HG02678 (cell line): ENCODE measurements around the gene CPZ.

Experiments used
- ATAC-seq: cut with Tn5 transposase; IDR thresholded peaks from one replicate; pipeline ENCODE4 v1.9.1; 2021; ENCODE audit warnings: mild to moderate bottlenecking, moderate library complexity; ENCODE audit not compliant: unreplicated experiment

CPZ gene

DNA sequence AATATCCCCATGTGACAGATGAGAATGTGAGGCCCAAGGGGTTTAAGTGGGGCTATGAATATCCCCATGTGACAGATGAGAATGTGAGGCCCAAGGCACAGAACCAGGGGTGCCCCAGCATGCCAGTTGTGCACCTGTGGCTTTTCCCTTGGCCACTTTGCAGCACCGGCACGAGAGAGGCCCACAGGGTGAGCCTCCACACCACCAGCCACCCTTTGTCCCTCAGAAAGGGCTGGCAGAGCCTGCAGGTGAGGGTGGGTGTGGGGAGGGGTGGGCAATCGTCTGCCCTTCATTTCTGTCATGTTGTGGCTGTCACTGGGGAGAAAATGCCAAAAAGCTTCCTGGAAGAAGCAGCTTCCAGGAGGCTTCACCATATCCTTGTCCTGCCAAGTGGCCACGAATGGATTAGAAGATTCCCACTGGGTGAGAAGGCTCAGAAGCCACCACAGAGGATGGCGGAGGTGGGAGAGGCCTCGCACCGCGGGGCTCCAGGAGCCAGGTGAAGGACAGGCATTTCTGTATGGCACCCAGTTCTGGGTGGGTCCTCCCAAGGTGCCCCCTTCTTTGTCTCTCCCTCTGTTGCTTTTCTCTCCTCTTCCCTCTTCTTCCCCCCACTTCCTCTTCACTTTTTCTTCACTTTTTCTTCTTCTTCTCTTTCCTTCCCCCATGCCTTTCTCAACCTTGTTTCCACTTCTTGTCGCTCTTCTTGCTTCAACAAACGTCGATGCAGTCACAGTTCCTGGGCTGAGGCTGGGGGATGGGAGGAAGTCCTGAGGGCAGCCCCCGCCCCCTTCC lies 12.8 kb upstream of the CPZ start:
- ATAC-seq = no peak

DNA sequence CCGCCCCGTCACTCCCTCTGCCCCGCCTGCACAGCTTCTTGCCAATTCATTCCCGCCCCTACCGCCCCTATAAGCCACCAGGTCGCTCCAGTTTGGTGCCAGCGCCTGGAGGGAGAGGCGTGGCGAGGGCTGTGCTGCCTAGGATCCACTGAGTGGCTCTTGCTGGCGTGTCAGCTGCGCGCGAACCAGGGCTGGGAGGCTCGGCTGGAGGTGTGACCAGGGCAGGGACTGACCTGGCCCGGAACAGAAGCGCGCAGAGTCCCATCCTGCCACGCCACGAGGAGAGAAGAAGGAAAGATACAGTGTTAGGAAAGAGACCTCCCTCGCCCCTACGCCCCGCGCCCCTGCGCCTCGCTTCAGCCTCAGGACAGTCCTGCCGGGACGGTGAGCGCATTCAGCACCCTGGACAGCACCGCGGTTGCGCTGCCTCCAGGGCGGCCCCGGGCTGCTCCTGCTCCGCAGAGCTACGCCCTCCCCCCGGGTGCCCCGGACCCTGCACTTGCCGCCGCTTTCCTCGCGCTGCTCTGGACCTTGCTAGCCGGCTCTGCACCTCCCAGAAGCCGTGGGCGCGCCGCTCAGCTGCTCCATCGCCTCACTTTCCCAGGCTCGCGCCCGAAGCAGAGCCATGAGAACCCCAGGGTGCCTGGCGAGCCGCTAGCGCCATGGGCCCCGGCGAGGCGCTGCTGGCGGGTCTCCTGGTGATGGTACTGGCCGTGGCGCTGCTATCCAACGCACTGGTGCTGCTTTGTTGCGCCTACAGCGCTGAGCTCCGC lies 12.1 kb upstream of the CPZ start, which contains the start of gene GPR78:
Gene GPR78, plus strand, starts transcription at position 72 of the 773 bp plus-strand sequence. Its CDS starts 591 bp downstream, at position 663.
- no peak for ATAC-seq

DNA sequence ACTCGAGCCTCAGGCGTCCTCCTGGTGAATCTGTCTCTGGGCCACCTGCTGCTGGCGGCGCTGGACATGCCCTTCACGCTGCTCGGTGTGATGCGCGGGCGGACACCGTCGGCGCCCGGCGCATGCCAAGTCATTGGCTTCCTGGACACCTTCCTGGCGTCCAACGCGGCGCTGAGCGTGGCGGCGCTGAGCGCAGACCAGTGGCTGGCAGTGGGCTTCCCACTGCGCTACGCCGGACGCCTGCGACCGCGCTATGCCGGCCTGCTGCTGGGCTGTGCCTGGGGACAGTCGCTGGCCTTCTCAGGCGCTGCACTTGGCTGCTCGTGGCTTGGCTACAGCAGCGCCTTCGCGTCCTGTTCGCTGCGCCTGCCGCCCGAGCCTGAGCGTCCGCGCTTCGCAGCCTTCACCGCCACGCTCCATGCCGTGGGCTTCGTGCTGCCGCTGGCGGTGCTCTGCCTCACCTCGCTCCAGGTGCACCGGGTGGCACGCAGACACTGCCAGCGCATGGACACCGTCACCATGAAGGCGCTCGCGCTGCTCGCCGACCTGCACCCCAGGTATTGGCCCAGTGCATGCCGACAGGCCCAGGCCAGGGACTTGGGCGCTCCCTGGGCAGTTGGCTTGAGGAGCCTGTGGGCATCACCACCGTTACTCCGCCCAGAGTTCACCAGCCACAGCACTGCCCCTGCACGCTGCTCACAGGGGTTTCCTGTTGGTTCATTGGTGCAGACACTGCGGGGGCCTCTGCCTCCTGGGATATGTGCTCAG lies 11.3 kb upstream of the CPZ start:
- ATAC-seq = no peak

DNA sequence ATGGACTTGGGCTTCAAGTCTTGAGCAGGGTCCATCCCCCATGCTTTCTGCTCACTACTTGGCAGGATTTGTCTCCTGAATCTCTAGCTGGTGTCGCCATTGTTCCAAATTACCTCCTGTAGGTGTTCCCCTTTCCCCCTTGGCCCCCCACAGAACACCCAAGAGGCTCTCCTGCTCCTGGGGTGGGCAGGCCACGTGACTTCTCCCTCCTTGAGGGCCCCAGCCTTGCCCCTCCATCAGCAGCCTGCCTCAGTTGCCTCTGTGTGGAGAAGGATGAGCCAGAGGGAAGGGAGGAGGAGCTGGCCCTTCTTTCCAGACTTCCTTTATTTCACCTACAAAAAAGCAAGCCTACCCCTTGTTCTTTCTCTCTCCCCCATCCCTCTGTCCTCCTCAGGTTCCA lies 10.5 kb upstream of the CPZ start:
- ATAC-seq = no peak

DNA sequence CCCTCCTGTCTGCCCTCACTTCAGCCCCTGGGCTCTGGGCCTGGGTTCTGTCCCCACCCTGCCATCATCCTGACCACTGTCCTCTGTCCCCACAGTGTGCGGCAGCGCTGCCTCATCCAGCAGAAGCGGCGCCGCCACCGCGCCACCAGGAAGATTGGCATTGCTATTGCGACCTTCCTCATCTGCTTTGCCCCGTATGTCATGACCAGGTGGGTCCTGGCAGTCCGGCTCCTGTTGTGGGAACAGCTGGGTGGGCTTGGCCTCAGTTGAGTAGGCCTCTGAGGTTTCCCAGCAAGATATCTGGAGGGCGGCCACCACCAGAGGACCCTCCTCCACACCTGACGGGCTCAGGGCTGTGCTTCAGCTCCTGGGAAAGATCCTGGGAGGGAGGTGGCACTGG lies 10.1 kb upstream of the CPZ start:
- no peak for ATAC-seq

DNA sequence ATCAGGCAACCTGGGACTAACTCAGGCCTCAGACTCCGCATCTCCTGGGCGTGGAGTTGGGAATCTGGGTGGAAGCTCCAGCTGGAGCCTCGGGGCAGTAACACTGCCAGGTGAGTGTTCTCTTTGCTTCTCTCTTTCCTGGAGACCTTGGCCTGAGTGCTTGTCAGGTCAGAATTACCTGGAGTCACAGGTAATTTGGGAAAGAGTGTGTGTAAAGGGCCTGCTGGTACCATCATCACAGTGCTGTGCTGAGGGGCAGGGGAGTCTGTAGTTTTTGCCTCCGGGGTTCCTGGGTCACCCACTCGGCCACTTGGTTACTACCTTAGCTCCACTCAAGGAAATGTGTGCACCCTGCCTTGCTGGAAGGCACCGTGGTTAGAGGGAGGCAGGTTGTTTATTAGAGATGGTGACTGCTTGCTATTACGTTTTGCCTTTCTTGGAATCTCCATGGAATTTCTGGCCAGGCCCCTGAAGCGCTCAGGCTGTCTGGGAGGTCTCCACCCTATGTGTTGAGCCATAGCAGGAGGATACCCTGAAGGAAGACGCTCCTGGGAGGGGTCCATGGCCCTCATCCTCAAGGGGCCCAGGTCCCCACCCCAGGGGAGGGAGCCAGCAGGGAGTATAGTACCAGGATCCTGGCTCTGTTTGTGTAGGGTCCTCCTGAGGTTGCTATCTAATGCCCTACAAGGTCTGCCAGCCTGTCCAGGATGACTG lies 9.5 kb upstream of the CPZ start:
- ATAC-seq = no peak

DNA sequence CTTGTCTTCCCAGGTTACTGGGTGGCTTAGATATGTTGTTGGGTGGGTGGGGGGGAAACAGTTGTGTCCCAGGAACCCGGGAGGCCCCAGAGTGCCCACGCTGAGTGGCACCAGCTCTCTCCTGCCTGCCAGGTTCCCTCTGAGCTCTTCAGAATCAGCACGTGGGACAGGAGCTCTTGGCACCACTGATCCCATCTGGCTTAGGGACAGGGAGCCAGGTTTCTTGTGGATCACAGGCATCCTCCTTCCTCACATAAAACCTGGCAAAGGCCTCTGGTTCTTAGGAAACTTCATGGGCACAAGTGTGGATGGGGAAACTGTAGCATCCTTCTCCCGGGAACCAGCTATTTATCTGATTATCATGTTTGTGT lies 8.9 kb upstream of the CPZ start:
- ATAC-seq = no peak

DNA sequence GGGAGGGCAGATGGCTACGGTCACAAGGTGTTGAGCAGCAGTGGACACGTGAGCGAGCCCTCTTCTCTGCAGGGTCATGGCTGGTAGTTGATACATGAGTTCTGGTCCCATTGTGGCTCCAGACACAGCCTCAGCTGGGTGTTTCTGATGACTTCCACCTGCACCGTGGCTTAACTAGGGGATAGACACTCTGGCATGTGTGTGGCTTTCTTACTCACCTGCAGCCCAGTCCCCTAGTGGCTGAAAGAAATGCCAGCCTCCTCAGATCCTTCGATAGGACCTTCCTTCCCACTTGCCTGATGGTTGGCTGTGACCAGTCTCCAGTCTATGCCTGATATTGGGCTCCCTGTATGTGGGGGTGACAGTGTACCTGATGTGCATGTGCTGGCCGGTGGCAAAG lies 7.4 kb upstream of the CPZ start:
- ATAC-seq = no peak

DNA sequence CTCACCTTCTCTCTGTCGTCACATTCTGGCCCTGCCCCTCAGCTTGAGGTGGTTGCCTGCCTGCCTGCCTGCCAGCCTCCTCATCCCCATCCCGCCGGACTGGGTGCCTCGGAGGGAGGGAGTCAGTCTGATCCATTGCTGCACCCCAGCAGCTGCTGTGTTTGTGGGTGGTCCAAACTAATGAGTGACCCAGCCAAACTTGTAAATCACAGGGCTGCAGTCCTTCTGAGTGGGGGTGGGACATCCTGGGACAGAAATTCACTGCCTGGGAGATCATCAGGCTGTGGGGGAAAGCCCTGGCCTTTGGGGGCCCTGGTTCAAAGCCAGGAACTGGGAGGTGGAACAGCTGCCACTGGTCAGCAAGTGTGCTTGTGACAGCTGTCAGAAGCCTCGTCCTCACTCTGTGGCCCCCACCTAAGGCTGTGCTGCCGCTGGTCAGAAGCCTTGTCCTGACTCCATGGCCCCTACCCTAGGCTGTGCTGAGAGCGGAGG lies 6.8 kb upstream of the CPZ start:
- no peak for ATAC-seq

DNA sequence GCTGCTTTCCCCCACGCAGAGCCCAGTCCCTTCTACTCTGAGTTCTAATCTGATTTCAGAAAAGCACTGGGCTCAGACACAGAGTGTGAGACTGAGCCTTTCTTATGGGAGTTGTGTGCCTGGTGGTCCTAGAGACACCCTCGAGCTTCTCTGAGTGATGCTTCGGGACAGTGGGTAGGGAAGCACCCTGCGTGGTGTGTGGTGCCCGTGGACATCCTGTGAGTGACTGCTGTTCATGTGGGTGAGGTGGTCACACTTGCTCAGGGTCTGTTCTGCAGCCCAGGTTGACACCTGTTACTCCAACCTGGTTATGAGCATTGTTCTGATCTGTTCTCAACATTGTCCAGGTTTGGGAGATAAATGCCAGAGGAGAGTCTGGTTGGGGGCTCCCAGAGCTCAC lies 6.3 kb upstream of the CPZ start:
- no peak for ATAC-seq

DNA sequence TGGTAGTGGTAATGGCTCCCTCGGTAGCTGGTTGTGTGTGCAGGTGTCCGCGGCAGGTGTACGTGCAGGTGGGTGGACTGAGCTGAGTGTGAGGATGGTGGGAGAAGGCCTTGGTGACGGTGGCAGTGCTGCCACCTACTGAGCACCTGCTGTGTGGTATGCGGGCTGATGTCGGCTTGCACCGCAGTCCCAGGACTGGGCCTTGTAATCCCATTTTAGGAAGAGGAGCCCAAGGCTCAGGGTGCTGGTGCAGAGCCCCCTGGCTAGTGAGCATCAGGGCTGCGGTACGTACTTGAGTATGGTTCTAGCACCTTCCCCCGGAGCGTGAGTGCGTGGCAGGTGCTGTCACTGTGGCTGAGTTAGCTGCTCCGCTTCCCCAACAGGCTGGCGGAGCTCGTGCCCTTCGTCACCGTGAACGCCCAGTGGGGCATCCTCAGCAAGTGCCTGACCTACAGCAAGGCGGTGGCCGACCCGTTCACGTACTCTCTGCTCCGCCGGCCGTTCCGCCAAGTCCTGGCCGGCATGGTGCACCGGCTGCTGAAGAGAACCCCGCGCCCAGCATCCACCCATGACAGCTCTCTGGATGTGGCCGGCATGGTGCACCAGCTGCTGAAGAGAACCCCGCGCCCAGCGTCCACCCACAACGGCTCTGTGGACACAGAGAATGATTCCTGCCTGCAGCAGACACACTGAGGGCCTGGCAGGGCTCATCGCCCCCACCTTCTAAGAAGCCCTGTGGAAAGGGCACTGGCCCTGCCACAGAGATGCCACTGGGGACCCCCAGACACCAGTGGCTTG lies 5.7 kb upstream of the CPZ start:
- no peak for ATAC-seq

DNA sequence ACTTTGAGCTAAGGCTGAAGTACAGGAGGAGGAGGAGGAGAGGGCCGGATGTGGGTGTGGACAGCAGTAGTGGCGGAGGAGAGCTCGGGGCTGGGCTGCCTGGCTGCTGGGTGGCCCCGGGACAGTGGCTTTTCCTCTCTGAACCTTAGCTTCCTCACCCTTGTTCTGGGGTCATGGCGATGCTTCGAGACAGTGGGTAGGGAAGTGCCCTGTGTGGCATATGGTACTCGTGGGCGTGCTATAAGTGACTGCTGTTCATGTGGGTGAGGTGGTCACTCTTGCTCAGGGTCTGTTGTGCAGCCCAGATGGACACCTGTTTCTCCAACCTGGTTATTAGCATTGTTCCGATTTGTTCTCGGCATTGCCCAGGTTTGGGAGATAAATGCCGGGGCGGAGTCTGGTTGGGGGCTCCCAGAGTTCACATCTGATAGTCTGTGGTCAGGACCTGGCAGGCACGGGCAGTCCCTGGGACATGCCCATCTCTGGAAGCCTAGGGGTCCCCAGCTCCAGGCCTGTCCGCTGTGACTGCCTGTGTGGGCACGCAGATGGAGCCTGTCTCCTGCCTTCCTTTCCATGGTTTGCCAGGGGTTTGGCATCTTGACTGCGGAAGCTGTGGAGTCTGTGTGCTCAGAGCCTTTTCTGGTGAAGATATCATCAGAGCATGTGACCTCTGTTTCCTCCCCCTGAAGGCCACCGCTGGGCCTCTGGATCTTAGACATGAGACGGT lies 4.9 kb upstream of the CPZ start:
- no peak for ATAC-seq

DNA sequence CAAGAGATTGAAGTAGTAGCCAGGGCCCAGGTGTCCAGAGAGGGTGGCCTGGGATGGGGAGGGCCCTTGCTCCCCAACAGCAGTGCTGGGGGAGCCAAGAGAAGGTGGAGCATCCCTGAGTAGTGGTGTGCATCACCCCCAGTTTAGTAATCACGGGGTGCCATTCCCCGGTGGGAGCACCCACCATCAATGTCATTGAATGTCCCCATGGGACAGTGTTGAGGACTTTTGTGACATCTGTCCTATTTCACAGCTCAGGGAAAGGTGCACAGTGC lies 4.4 kb upstream of the CPZ start:
- ATAC-seq = no peak

DNA sequence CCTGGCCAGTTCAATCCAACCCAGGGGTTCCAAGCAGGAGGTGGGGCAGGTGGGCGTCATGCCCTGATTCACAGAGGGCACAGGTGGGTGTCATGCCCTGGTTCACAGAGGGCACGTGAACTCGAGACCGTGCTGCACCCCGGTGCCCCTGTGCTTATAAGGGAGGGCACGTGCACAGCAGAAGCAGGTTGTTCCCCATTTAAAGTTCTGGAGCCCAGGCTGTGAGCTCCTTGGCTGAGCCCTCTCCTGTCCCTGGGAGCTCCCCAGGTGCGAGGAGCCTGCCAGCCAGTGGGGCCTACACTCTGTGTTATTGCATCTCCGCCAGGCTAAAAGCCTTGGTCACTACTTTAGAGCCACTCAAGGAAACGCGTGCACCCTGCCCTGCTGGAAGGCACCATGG lies 3.2 kb upstream of the CPZ start:
- ATAC-seq = no peak

DNA sequence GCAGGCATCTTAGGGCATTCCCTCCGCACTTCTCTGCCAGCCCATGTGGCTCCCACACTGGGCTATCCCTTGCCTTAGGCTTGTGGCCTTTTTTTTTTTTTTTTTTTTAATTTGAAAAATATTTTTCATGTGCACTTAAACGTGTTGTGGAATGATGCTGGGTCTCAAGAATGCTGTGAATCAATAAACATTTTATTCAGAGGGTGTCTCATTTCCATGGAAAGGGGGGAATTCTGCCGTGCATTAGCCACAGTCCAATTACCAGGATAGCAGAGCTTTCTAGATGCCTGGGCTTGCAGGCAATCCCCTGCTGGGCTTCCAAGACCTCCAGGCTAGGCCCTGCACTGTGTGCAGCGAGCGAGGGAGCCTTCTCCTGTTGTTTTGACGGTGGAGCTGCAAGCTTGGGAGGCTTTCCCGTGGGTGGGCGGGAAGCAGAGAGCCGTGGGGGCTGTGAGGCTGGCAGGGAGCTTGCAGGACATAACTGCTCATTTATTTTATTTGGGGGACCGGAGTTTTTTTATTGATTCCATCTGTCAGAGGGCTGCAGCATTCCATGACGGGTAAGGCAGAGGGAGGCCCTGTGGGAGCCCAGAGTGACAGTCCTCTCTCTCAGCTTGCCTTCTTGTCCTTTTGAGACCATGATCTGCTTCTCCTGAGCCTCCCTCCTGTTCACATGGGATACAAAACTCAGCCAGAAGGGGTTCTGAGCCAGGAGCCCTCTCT lies 2.6 kb upstream of the CPZ start:
- ATAC-seq = no peak

DNA sequence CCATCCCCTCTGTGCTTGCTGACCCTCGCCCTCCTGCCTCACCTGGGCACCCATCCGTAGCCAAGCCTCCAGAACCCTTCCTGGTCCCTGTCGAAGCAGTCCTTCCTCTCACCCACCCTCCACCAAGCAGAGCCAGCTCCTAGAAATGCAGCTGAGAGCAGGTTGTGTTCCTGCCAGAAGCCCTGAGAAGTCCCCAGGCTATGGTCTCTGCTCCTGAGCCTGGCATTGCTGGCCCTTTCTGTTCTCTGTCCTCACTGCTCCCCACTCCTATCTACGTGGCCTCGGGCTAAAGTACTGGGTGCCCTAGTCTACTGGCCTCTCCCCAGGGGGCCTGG lies 2.1 kb upstream of the CPZ start:
- ATAC-seq = no peak

DNA sequence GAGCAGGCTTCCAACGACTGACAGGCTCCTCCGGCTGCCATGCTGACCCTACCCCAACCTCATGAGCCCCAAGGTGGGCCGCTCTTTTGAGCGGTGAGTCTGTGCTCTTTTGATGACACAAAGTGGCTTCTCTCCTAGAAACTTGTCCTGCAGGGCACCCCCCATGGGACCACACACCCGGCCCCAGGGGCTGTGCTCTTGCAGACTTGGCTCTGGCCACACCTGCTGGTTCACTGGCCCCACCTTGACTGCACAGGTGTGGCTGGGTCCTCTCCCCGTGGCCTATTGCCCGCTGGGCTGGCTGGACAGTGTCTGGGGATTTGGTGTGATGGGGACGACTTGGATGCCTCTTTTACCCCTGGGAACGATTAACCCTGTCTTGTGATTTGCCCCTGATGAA lies 1.5 kb upstream of the CPZ start:
- ATAC-seq = no peak

DNA sequence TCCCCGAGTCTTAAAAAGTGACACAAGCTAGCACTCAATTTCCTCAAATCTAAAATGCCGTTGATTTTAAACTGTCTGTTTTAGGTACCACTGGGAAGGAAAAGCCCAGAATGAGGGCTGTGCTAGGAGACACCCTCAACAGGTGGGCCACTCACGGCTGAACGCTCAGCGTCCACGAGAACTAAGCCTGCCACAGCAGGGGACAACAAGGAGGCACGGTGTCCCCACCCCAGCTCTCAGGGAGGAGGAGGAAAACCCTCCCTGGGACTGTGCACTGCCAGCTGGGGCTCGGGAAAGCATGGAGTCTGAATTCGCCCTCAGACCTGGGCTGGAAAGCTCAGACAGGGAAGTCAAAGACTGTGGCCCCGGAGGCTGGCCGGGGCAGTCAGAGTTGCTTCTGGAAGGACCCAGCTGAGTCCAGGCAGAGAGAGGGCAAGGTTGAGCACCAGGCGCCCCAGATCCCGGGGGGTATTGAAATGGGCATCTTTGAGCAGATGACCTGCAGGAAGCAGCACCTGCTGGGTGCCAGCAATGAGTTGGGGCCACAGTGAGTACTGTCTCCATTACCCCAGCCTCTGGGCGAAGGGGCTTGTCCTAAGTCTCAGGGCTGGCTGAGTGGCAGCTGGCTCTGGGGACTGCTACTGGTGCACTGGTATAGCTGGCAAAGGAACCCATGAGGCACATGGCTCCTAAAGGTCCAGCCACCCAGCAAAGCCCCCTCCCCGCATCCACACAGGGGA lies 769 bp upstream of the CPZ start:
- ATAC-seq = no peak
